H7 (cell line): ENCODE data around the gene ADAM12. TPM values are rescaled to one million over a fixed set of nuclear protein-coding genes. Genes with fewer than 3 reads are reported as not detected.
A peak's percentile ranks its signal among the peaks of the same experiment; 100 is the strongest.

Source experiments
- DNase-seq: peaks from one replicate; pipeline ENCODE4 v3.0.0; 2012
- H3K27me3 ChIP-seq: 2 replicates; pipeline ENCODE4 v1.6.0; 2011; ENCODE audit warnings: mild to moderate bottlenecking, low read length; ENCODE audit not compliant: control insufficient read depth, insufficient read depth
- H3K36me3 ChIP-seq: replicated peaks from 2 replicates; pipeline ENCODE4 v1.5.1; 2011; ENCODE audit warnings: low read length; ENCODE audit not compliant: control insufficient read depth, insufficient read depth
- H3K4me3 ChIP-seq: 2 replicates; pipeline ENCODE4 v1.5.1; 2011; ENCODE audit warnings: low read depth, mild to moderate bottlenecking, control low read depth, low read length, moderate library complexity; ENCODE audit not compliant: insufficient read depth
- total RNA-seq: library from RNA; depleted of rRNA; stranded (reverse); fragments of >200 nt; shearing (Covaris generic); gene quantifications from 2 replicates; pipeline ENCODE4 v1.2.3, GENCODE V29; 2014

Gene ADAM12
- total RNA-seq, 1 experiment from 2014 or later, result 0.66 TPM

DNA sequence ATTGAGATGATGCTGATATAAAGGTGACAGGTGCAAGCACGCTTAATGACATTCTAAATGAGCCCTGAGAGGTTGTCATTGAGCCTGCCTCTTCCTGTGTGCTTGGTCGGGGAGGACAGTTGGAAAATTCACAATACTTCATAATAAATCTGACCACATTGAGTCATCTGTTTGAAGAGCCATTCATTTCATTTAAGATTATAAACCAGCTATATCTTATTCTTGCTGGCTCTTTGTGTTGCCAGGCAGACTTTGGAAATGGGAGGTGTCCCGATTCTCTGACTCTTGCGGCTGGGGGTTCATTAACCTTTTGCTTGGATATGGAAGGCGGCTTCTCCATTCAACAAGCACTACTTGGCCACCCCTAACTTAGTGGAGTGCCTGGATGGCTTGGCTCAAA is 293.7 kb downstream of the ADAM12 start:
- Histone ChIP-seq H3K4me3 (no peak overlapping the region), H3K27me3 (no peaks in the 10 kb centered on the region), H3K36me3 (no peaks in the 10 kb centered on the region)
- no peak for DNase-seq

DNA sequence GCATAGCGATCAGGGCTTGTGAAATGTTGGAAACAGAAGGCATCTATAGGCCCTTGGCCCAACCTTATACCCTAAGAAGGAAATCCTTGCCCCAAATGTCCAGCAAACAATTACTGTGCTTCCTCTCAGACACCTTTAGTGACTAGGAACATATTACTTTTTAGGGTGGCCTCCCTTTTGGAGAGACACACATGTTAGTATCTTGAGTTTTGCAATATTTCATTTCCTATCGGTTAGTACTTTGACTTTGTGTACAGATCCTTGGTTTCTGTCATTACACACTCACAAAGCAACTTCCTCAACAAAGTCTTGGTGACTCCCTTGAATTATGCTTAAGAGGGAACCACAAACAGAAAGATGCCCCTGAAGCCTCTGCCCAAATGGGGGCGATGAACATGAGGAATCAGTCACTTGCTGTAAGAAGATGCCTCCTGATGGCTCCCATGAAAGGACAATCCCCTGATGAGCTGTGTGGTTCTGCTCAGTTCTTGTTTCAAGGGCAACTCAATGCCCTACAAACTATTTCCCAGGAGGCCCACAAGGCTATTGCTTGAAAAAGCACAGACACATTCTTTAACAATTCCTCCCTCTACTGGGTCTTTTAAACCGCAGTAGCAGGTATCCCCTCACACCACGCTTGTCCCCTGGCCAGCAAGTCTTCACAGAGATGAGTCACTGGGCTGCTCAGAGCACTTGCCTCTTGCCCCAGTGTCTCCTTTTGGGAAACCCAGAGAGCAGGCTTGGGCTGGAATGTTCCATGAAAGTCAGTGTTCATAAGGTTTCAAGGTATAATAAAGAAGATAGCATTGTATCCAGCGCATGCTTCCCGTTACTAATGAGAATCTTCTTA is 295.7 kb downstream of the ADAM12 start:
- Histone ChIP-seq H3K27me3 (no peaks in the 10 kb centered on the region), H3K36me3 (no peaks in the 10 kb centered on the region), H3K4me3 (no peak overlapping the region)
- no peak for DNase-seq

GRCh38 chr10:126090911-126091728 is 297.2 kb downstream of the ADAM12 start:
- DNase-seq, result no peak

GRCh38 chr10:126090443-126090842 is 297.8 kb downstream of the ADAM12 start:
- no peak for DNase-seq
- no peaks in the 10 kb centered on the region for H3K27me3 ChIP-seq
- H3K4me3 ChIP-seq, result no peak overlapping the region
- H3K36me3 ChIP-seq, result no peaks in the 10 kb centered on the region

More at GRCh38 chr10:126090911-126091728, 297.2 kb downstream of the ADAM12 start:
- Histone ChIP-seq H3K27me3 (no peaks in the 10 kb centered on the region), H3K4me3 (no peak overlapping the region), H3K36me3 (no peaks in the 10 kb centered on the region)

DNA sequence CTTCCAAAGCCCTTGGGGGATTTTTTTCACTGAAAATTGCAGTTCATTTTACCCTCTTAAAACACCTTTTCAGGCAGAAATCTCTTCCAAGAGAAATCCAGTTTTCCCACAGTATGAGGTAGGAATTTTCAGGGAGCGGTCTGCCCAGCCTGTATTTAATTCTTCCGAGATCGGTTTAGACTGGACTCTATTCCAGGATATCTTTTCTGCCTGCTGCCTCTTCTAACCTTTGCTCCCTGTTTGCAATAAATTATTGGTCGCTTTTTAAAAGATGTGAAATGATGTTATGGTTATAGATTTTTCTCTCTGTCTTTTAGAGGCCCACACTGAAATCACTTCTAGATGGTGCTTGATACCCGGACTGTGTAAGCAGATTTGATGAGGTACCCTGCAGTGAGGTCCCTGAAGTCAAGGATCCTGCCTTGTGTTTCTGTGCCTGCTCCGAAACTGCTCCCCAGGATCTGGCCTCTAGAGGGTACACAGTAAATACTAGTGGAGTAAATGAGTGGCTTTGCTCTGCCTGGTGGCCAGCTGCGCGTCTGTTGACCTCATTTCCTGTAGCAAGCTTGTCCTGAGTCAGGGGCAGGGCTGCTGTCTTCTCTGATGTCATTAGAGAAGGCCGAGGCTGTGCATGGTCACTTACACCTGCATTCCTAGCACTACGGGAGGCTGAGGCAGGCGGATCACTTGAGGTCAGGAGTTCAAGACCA is 300.3 kb downstream of the ADAM12 start:
- Histone ChIP-seq H3K36me3 (no peaks in the 10 kb centered on the region), H3K27me3 (no peaks in the 10 kb centered on the region), H3K4me3 (no peak overlapping the region)
- peak; percentile 35 for DNase-seq

DNA sequence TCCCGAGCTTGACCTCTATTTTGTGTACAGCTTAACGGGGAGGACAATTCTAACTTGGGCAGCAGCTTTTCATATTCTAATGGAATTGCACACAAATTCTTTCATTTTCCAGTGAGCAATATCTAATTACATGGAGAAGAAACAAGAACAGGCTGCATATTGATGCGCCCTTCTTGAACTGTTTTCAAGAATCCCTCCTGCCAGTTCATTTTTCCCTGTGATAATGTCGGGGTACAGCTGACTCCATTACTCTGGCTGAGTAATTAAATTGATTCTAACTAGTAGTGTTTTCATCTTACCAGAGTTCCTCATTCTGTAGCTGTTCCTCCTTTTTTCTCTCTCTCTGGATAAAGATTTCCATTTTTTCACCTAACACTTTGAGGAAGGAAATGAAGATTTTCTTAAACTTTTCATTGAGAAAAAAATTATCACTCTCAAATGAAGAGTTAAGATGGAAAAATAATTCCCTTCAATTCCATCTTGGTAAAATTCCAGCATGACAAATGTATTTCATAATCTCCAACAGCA is 301.1 kb downstream of the ADAM12 start:
- no peak for DNase-seq
- no peak overlapping the region for H3K4me3 ChIP-seq
- H3K27me3 ChIP-seq, result no peaks in the 10 kb centered on the region
- H3K36me3 ChIP-seq, result no peaks in the 10 kb centered on the region

DNA sequence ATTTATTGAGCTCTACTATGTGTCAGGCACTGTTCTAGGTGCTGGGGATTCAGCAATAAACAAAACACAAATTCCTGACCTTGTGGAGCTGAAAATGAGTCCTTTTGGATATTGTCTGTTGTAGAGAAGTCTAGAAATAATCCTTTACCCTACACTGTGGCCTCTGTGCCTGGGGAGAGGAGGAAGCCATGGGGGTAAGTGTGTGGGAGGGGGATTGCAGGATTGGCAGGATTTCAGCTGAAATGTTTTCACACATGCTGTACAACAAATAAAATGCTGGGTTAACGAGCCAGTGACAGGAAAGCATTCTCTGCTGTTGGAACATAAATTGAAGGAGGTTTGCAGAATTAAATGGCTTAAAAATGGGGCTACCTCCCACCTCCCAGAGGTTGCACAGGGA is 302.5 kb downstream of the ADAM12 start:
- no peak for DNase-seq
- H3K36me3 ChIP-seq, result no peaks in the 10 kb centered on the region
- no peak overlapping the region for H3K4me3 ChIP-seq
- H3K27me3 ChIP-seq, result no peaks in the 10 kb centered on the region

GRCh38 chr10:126084369-126084768 is 303.9 kb downstream of the ADAM12 start:
- no peak for DNase-seq
- Histone ChIP-seq H3K36me3 (no peaks in the 10 kb centered on the region), H3K27me3 (no peaks in the 10 kb centered on the region), H3K4me3 (no peak overlapping the region)

- Histone ChIP-seq H3K27me3 (no peaks in the 10 kb centered on the region), H3K36me3 (no peaks in the 10 kb centered on the region), H3K4me3 (no peak overlapping the region)
- no peak for DNase-seq
Observed at GRCh38 chr10:126083009-126083408, 305.3 kb downstream of the ADAM12 start.

GRCh38 chr10:126081841-126082466 is 306.3 kb downstream of the ADAM12 start:
- Histone ChIP-seq H3K4me3 (no peak overlapping the region), H3K36me3 (no peaks in the 10 kb centered on the region), H3K27me3 (no peaks in the 10 kb centered on the region)
- no peak for DNase-seq

DNA sequence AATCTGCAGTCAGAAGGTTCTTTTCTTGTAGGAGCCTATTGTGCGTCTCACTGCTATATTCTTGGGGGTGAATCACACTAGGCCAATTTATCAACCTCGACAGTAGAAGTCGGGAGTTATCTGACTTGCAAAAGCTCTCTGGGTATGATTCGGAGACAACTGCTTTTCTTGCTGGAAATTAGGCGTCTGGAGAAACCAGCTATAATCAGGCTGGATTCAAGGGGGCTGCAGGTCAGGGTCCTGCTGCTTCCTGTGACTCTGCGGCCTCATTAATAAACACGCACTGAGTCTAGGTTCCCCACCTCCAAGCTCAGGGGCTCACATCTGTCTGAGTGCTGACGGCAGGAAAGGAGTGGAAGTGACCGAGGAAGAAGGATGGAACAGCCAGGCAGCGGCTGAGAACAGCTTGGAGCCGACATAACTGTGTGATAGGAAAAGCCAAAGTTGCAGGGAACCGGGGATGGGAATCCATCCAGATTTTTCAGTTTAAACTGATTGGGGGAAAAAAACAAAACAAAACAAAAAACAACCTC is 307.3 kb downstream of the ADAM12 start:
- Histone ChIP-seq H3K27me3 (no peaks in the 10 kb centered on the region), H3K4me3 (no peak overlapping the region), H3K36me3 (no peaks in the 10 kb centered on the region)
- no peak for DNase-seq

GRCh38 chr10:126080291-126080825 is 307.9 kb downstream of the ADAM12 start:
- DNase-seq, result no peak
- H3K4me3 ChIP-seq, result no peak overlapping the region
- H3K27me3 ChIP-seq, result no peaks in the 10 kb centered on the region
- H3K36me3 ChIP-seq, result no peaks in the 10 kb centered on the region

DNA sequence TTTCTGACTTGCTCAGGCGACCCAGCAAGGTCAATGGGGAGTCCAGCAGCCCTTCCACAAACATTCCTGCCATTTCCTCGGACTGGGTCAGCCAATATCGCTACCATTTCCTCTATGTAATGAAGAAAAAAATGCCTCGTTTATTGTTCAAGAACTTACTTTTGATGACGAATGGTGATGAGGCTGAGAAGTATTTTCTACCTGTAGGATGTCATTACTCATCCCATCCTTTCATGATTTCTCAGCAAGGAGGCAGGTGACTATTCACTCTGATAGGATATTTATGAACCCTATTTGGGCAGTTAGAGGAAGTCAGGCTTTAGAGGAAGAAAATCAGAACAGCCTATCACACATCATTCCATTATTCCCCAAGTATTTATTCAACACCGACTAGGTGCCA is 313.3 kb downstream of the ADAM12 start:
- Histone ChIP-seq H3K27me3 (no peaks in the 10 kb centered on the region), H3K4me3 (no peak overlapping the region), H3K36me3 (no peaks in the 10 kb centered on the region)
- no peak for DNase-seq

GRCh38 chr10:126074291-126074690 is 314.0 kb downstream of the ADAM12 start:
- no peaks in the 10 kb centered on the region for H3K36me3 ChIP-seq
- H3K4me3 ChIP-seq, result no peak overlapping the region
- H3K27me3 ChIP-seq, result no peaks in the 10 kb centered on the region
- no peak for DNase-seq
